GM12878 (cell line): ENCODE measurements around the gene SH2D6. TPM values are rescaled to one million over a fixed set of nuclear protein-coding genes. Genes with fewer than 3 reads are reported as not detected.

Experiments
- ATAC-seq: fragments of 200-7000 bp; cut with Tn5 transposase; 3 replicates; pipeline ENCODE4 v1.9.1; 2020; ENCODE audit warnings: mild to moderate bottlenecking, moderate library complexity
- BruUV-seq: library from RNA; stranded (reverse); fragments of 400-500 nt; replicated peaks from 2 replicates; lab custom pipeline; 2021; lab: Mats Ljungman, UMichigan
- CTCF ChIA-PET: fragments of 300-600 bp; sonication (Branson Sonifier 250); formaldehyde crosslinking; extraction: SDS; loops from one replicate; lab custom pipeline; 2021; ENCODE audit warnings: inconsistent platforms; lab: Yijun Ruan, JAX
- POLR2A ChIA-PET: fragments of 350-600 bp; formaldehyde crosslinking; extraction: SDS; loops from one replicate; lab custom pipeline; 2021; ENCODE audit warnings: inconsistent platforms; lab: Charles Lee
- RAD21 ChIA-PET: fragments of 300-600 bp; sonication (Branson Sonifier 250); formaldehyde crosslinking; loops from one replicate; lab custom pipeline; 2023; ENCODE audit warnings: antibody characterized with exemption; ENCODE audit not compliant: unreplicated experiment; lab: Charles Lee
- SMC1A ChIA-PET: fragments of 300-600 bp; sonication (Branson Sonifier 250); formaldehyde crosslinking; loops from one replicate; lab custom pipeline; 2023; ENCODE audit not compliant: unreplicated experiment, uncharacterized antibody; lab: Charles Lee
- DNase-seq: peaks from one replicate; pipeline ENCODE4 v3.0.0-alpha.2; 2011; ENCODE audit warnings: low read depth, low spot score
- FAIRE-seq: peaks from 3 replicates; lab custom pipeline; 2011; peaks lifted over from hg19 to GRCh38; lab: Jason Lieb, UNC
- H2AFZ ChIP-seq: 2 replicates; pipeline ENCODE4 v1.6.0; 2011; ENCODE audit warnings: low read depth, low read length, control low read depth; ENCODE audit not compliant: control insufficient read depth
- H3K27ac ChIP-seq: 2 replicates; pipeline ENCODE4 v1.5.1; 2011; ENCODE audit warnings: control low read depth; ENCODE audit not compliant: control insufficient read depth, insufficient read depth
- H3K27me3 ChIP-seq, 2 experiments: replicated peaks in 1 of 2; 2 replicates each; pipeline versions ENCODE4 v1.6.0 to v1.6.1; 2011; ENCODE audit warnings: low read length in 1 of 2; ENCODE audit not compliant: control insufficient read depth in 2 of 2, insufficient read depth in 2 of 2
- H3K36me3 ChIP-seq, 2 experiments: 2 replicates each; pipeline ENCODE4 v1.5.1; 2011; ENCODE audit warnings: low read length in 1 of 2; ENCODE audit not compliant: control insufficient read depth in 2 of 2, insufficient read depth in 2 of 2
- H3K4me1 ChIP-seq: 2 replicates; pipeline ENCODE4 v1.6.1; 2011; ENCODE audit warnings: mild to moderate bottlenecking, low read length, moderate library complexity, mixed read lengths; ENCODE audit not compliant: control insufficient read depth, insufficient read depth
- H3K4me2 ChIP-seq: 2 replicates; pipeline ENCODE4 v1.6.0; 2011; ENCODE audit warnings: control low read depth; ENCODE audit not compliant: control insufficient read depth, insufficient read depth
- H3K4me3 ChIP-seq: fragments of 200-600 bp; sonication (generic); 2 replicates; pipeline ENCODE4 v1.5.1; 2016
- H3K79me2 ChIP-seq: 2 replicates; pipeline ENCODE4 v1.6.0; 2011; ENCODE audit warnings: low read length; ENCODE audit not compliant: control insufficient read depth, insufficient read depth
- H3K9ac ChIP-seq: 2 replicates; pipeline ENCODE4 v1.8.0; 2011; ENCODE audit warnings: low read length, control low read depth, mixed read lengths; ENCODE audit not compliant: control insufficient read depth, insufficient read depth
- H3K9me3 ChIP-seq: replicated peaks from 3 replicates; pipeline ENCODE4 v1.5.1; 2011; ENCODE audit warnings: mild to moderate bottlenecking, low read length; ENCODE audit not compliant: control insufficient read depth, insufficient read depth
- H4K20me1 ChIP-seq: 2 replicates; pipeline ENCODE4 v1.6.0; 2011; ENCODE audit not compliant: control insufficient read depth, insufficient read depth
- ATF3 ChIP-seq: IDR thresholded peaks from 2 replicates; pipeline ENCODE4 v1.6.1; 2011; ENCODE audit warnings: low read depth, mild to moderate bottlenecking, low read length, moderate library complexity, borderline replicate concordance; ENCODE audit errors: extremely low read depth
- CREM ChIP-seq: IDR thresholded peaks from 2 replicates; pipeline ENCODE4 v1.6.1; 2014; ENCODE audit warnings: antibody characterized with exemption, low read depth
- NR2C2 ChIP-seq: IDR thresholded peaks from 2 replicates; pipeline ENCODE4 v1.6.1; 2011; ENCODE audit warnings: borderline replicate concordance, low read depth; ENCODE audit not compliant: control insufficient read depth, insufficient read length
- RAD21 ChIP-seq: IDR thresholded peaks from 2 replicates; pipeline ENCODE4 v1.6.1; 2011; ENCODE audit warnings: mild to moderate bottlenecking, low read depth, low read length, moderate library complexity; ENCODE audit not compliant: insufficient read depth
- RBBP5 ChIP-seq: fragments of 200-600 bp; sonication (generic); conservative IDR thresholded peaks from 2 replicates; pipeline ENCODE4 v1.6.1; 2016
- RELA ChIP-seq: fragments of 450-650 bp; IDR thresholded peaks from 2 replicates; pipeline ENCODE4 v1.8.0; 2014; ENCODE audit warnings: borderline replicate concordance; ENCODE audit not compliant: partially characterized antibody
- RUNX3 ChIP-seq: IDR thresholded peaks from 2 replicates; pipeline ENCODE4 v1.6.1; 2012; ENCODE audit warnings: low read length, inconsistent platforms
- WGBS: methylation state at CpG from one replicate; pipeline ENCODE4 v1.1.6; 2016; ENCODE audit warnings: low lambda C conversion rate; ENCODE audit not compliant: insufficient replicate concordance, insufficient coverage; ENCODE audit errors: missing lambda C conversion rate; 5-methylcytosine and 5-hydroxymethylcytosine counted together
- in situ Hi-C: fragments of 300-500 bp; cut with MboI; formaldehyde crosslinking; loops from 9 replicates; pipeline ENCODE4 v1.14.3; 2018; ENCODE audit warnings: mixed read lengths
- intact Hi-C: fragments of 100-400 bp; cut with micrococcal nuclease; formaldehyde crosslinking; loops from one replicate; pipeline ENCODE4 v1.14.2; 2022; ENCODE audit not compliant: unreplicated experiment
- polyA plus RNA-seq, 11 experiments: library from polyadenylated mRNA; depleted of rRNA in 4 of 11; unstranded in 6 of 11; stranded (reverse) in 5 of 11; fragments of >200 nt; fragmentation: Nextera tagmentation in 4 of 11; fragmentation: Illumina TruSeq in 1 of 11; extraction: Ambion mirVana in 4 of 11; extraction: Trizol in 1 of 11; gene quantifications; 1 replicate in 1 of 11; 2 replicates in 10 of 11; pipeline versions ENCODE4 v1.2.1 to v1.2.3, GENCODE V29; 2011 to 2016; ENCODE audit warnings: inconsistent platforms in 2 of 11, missing spikeins in 2 of 11, low read depth in 1 of 11
- total RNA-seq, 4 experiments: library from RNA; depleted of rRNA in 3 of 4; stranded (reverse); fragments of >200 nt in 3 of 4; fragmentation: Illumina TruSeq in 1 of 4; extraction: Trizol in 1 of 4; gene quantifications; 2 replicates each; pipeline versions ENCODE4 v1.2.1 to v1.2.3, GENCODE V29; 2013 to 2021
- TF ChIP-seq, protein P1 (sequence below): IDR thresholded peaks from 2 replicates; pipeline ENCODE4 v1.6.1; 2011; ENCODE audit warnings: borderline replicate concordance, low read depth, mild to moderate bottlenecking, moderate library complexity, low read length; ENCODE audit not compliant: insufficient read depth, poor library complexity, severe bottlenecking
- TF ChIP-seq, protein P2 (sequence below): IDR thresholded peaks from 2 replicates; pipeline ENCODE4 v1.6.1; 2011; ENCODE audit warnings: borderline replicate concordance, low read depth, mild to moderate bottlenecking, moderate library complexity, mixed read lengths, low read length; ENCODE audit not compliant: insufficient read depth; ENCODE audit errors: extremely low read length

The SH2D6 gene
- total and polyA plus RNA-seq, 10 of the 15 experiments (the other 5 are each of a cell fraction or from before 2014, with no cell fraction given), result 0.23 to 0.59 (median 0.34) TPM; not detected in 6

DNA sequence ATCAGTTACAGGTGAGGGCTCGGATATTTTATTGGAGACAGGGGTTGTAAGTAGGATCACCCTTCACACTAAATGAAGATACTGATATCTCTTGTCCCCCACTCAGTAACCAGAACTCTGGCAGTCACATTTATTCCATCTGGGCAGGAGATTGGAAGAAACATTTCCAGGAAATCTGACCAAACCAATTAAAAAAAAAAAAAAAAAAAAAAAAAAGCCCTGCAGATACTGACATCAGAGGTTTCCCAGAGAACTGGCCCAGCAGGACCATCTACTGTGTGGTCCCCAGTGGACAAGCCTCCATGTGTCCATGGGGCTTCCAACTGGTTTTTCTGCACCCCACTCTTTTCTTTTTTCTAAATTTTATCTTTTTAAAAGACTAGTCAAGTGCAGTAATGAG, 41.3 kb downstream of the SH2D6 start (continued):
- TF ChIP-seq NR2C2 (no peak), RELA (no peak), RBBP5 (no peak), RAD21 (no peak), ATF3 (no peak), CREM (no peak), RUNX3 (no peak)
- TF ChIP-seq, protein P1, sequence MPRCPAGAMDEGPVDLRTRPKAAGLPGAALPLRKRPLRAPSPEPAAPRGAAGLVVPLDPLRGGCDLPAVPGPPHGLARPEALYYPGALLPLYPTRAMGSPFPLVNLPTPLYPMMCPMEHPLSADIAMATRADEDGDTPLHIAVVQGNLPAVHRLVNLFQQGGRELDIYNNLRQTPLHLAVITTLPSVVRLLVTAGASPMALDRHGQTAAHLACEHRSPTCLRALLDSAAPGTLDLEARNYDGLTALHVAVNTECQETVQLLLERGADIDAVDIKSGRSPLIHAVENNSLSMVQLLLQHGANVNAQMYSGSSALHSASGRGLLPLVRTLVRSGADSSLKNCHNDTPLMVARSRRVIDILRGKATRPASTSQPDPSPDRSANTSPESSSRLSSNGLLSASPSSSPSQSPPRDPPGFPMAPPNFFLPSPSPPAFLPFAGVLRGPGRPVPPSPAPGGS, result no peak
- TF ChIP-seq, all 136 proteins: peak for 0

GRCh38 chr2:85462322-85462721, 43.8 kb downstream of the SH2D6 start:
- no peak overlapping the region for H2AFZ ChIP-seq
- SMC1A ChIA-PET, result no interaction called here
- ATAC-seq (no peak), FAIRE-seq (no peak)
- 61% methylated on average over 2 of the region's 2 CpGs for WGBS
- H3K4me2 ChIP-seq, result no peak overlapping the region
- no peaks in the 10 kb centered on the region for H3K36me3 ChIP-seq
- BruUV-seq, result no TSS peak
- H3K9me3 ChIP-seq, result no peaks in the 10 kb centered on the region
- no peaks in the 10 kb centered on the region for H3K79me2 ChIP-seq
- intact Hi-C loops, result no loop called here
- H3K4me1 ChIP-seq, result no peaks in the 10 kb centered on the region
- no peak overlapping the region for H3K4me3 ChIP-seq
- RAD21 ChIA-PET, result no interaction called here
- TF ChIP-seq, protein P2, sequence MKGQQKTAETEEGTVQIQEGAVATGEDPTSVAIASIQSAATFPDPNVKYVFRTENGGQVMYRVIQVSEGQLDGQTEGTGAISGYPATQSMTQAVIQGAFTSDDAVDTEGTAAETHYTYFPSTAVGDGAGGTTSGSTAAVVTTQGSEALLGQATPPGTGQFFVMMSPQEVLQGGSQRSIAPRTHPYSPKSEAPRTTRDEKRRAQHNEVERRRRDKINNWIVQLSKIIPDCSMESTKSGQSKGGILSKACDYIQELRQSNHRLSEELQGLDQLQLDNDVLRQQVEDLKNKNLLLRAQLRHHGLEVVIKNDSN, result no peak
- TF ChIP-seq, all 136 proteins: peak for 0
- in situ Hi-C loops, result no loop called here
- Histone ChIP-seq H3K27me3 (no peaks in the 10 kb centered on the region), H4K20me1 (no peaks in the 10 kb centered on the region), H3K27ac (no peak overlapping the region), H3K9ac (no peak overlapping the region)
- ChIA-PET CTCF (no interaction called here), POLR2A (no interaction called here)
- DNase-seq, result no peak
